ENCODE results near the gene GBP1.
"Not testable (repeated sequence)": the region's sequence is repeated elsewhere in the genome, so short reads cannot be mapped to it uniquely, and the experiment has no call there.

GBP1 gene

GRCh38 chr1:89065079-89065868 is at the start of gene GBP1:
TSS of gene GBP1 (minus strand) at chr1:89065208. CDS start at chr1:89063234, 1,974 bp downstream.
- no peak for DNase-seq

DNA sequence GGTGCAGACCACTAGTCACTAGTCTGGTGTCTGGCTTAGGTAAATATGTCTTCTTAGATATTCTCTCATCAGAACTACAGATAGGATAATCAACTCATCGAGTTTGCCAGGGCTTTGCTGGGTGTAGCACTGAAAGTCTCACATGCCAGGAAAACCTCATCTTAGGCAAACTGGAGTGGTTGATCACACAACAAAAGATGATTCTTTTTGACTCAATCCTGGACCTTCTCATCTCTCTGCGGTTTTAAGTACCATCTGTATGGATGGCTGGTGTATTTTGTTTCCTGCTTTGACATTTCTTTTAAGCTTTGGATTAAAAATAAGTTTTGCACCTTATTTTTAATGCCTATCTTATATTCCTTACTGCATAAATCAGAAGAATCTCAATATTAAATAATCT is 49.7 kb upstream of the GBP1 start:
- DNase-seq, result no peak

DNA sequence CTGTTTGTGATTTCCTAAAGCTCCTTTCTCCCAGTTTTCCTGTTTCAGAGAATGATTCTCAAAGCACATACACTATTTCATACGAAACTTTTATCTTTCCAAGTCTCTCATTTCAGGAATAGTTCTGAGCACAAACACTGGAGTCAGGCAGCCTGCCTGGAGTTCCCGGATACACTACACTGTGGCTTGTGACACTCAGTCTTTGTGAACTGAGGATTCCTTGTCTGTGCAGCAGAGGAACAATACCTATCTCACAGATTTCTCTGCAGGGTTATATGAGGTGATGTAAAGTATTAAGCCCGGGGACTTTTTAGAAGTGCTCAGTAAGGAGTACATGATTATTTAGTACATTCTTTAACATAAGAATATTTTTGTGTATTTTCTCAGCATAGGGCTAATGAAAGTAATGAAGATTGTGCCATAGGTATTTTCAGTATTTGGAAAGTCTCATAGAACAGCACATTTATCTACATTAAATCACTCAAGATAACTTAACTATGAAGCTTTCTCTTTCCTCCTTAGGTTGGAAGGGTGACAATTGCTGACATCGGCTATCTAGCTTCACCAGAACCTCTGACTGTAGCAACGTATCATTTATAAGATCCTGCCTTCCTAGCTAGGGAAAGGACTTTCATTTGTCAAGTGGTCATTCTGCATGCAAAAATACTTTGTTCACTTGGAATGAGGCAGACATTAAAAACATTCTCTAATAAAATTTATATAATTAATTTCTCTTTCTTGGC is 48.0 kb upstream of the GBP1 start:
- DNase-seq, result no peak

- DNase-seq, result no peak
These were observed 39.7 kb upstream of the GBP1 start for GRCh38 chr1:89104687-89105086.

GRCh38 chr1:89104147-89104546 is 39.1 kb upstream of the GBP1 start:
- DNase-seq, result no peak

GRCh38 chr1:89102021-89102420 is 37.0 kb upstream of the GBP1 start:
- DNase-seq, result no peak

DNA sequence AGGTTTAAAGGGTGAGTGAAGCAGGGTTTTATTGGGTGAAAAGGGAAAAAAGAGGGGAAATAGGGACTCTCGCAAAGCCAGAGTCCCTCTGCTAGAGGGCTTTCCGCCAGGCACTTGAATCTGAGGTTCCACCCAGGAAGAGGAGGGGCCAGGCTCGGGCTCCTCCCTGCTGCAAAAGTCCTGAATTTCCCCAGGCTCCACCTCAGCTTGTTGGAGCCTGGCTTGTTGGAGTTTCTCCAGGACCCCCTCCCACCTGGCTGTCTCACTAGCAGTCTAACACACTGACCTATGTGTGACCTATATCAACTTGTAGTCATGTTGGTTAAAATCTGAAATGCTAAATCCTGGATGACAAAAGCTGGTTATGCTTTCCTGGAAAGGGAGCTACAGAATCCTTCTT is 35.4 kb upstream of the GBP1 start:
- DNase-seq, result no peak

GRCh38 chr1:89098857-89099256 is 33.8 kb upstream of the GBP1 start:
- no peak for DNase-seq

DNA sequence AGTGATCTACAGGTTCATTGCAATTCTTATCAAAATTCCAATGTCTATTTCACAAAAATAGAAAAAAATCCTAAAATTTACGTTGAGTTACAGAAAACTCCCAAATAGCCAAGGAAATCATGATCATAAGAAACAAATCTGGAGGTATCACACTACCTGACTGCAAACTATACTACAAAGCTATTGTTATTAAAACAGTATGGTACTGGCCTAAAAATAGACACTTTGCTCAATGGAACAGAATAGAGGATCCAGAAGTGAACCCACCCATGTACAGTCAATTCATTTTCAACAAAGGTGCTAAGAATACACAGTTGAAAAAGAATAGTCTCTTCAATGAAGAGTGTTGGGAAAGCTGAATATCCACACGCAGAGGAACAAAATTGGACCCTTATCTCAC is 30.7 kb upstream of the GBP1 start:
- DNase-seq, result no peak

DNA sequence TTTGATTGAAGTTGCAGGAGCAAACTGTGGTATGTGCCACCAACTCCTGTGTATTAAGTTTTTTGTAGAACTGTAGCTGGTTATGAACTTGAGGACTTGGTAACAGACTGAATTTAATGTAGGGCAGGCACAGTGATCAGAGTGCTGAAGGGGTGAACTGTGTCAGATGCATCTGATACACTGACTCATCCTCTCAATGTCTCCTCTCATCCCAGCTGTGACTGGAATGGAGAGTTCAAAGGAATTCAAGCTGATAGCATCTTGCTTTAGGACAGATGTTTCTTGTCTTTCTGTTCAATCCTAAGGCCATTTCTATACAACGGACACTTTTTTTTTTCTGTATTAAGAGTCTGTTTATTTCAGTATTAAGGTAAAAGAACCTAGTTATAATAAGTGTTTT is 25.0 kb upstream of the GBP1 start:
- DNase-seq, result no peak

GRCh38 chr1:89088572-89088971 is 23.6 kb upstream of the GBP1 start:
- DNase-seq, result no peak

GRCh38 chr1:89087241-89087640 is 22.2 kb upstream of the GBP1 start:
- DNase-seq, result no peak

- no peak for DNase-seq
These were observed 20.8 kb upstream of the GBP1 start for GRCh38 chr1:89085781-89086180.

- DNase-seq, result no peak
These were observed 16.0 kb upstream of the GBP1 start for GRCh38 chr1:89081005-89081404.

DNA sequence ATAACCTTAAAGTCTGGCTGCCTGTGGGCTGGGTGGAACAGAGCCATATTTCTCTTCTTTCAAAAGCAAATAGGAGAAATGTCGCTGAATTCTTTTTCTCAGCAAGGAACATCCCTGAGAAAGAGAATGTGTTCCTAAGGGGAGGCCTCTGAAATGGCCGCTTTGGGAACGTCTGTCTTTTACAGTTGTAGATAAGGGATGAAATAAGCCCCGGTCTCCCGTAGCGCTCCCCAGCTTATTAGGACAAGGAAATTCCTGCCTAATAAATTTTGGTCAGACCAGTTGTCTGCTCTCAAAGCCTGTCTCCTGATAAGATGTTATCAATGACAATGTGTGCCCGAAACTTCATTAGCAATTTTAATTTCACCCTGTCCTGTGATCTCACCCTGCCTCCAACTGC is 15.1 kb upstream of the GBP1 start:
- not testable (repeated sequence) for DNase-seq

- DNase-seq, result not testable (repeated sequence)
These were observed 7.6 kb upstream of the GBP1 start for GRCh38 chr1:89072466-89073065.

- DNase-seq, result no peak
These were observed 5.5 kb upstream of the GBP1 start for GRCh38 chr1:89070509-89070908.

- DNase-seq, result no peak
These were observed 4.9 kb upstream of the GBP1 start for GRCh38 chr1:89069951-89070350.

DNA sequence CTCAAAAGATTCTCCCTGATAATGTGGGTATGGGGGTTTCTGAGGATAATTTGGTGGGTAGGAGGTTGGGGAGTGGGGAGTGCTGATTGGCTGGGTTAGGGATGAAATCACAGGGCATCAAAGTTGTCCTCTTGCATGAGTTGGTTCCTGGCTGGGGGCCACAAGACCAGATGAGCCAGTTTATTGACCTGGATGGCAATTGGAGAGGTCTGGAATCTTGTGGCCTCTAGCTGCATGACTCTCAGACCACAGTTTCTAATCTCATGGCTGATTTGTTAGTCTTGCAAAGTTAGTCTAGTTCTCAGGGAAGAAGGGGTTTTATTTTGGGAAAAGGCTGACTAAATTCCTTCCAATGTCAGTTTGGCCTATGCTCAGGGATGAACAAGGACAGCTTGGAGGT is 3.3 kb upstream of the GBP1 start:
- DNase-seq, result no peak

DNA sequence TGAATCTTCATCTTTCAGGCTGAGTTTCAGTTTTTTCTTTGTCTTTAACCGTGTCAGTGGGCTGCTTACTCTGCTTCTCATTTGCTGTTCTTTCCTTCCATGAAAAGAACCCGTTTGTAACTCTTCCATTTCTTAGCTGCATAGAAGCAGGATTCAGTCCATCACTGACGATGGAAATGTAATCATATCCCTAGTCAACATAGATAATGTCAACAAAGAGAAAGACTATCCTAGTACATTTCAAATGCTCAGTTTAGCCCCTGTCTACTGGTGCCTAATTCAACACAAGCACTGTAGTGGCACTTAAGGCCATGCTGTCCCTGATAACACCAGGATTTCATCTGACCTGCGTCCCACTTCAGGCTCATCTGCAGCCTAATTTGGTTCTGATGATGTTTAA is 376 bp downstream of the GBP1 start:
- DNase-seq, result no peak

GRCh38 chr1:89063094-89063493 is 1.9 kb downstream of the GBP1 start:
- DNase-seq, result no peak

DNA sequence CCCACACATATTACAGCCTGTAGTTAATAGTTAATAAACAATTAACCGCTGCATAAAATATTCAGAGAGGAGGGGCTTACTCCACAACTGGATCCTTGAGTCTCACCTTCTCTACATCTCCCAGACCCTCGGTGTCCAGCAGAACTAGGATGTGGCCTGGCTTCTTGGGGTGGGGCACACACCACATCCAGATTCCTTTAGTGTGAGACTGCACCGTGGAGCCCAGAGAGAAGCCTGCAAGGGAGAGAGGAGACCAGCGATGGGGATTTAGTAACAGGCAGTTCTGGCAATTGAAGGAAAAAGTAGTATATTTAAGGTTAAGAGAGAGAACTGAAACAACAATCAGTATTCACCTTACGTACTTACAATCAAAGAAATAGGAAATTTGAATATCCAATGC is 4.9 kb downstream of the GBP1 start:
- DNase-seq, result no peak

- DNase-seq, result no peak
These were observed 13.1 kb downstream of the GBP1 start for GRCh38 chr1:89051955-89052312.

GRCh38 chr1:89051300-89051954 is 13.6 kb downstream of the GBP1 start:
- DNase-seq, result no peak

All from activated CD4-positive, CD25-positive, alpha-beta regulatory T cell treated with anti-CD3 and anti-CD28 coated beads, Interleukin-2, amount 50 U/mL, for 72 hours (primary cell).